HG03439 (cell line): ENCODE measurements around the gene ACSBG1.

ENCODE experiments used
- ATAC-seq: cut with Tn5 transposase; IDR thresholded peaks from one replicate; pipeline ENCODE4 v1.9.1; 2021; ENCODE audit warnings: mild to moderate bottlenecking, moderate library complexity; ENCODE audit not compliant: unreplicated experiment

The ACSBG1 gene

GRCh38 chr15:78205337-78205736 lies 29.0 kb downstream of the ACSBG1 start:
- no peak for ATAC-seq

GRCh38 chr15:78204351-78205309 lies 29.7 kb downstream of the ACSBG1 start:
- ATAC-seq, result no peak

- ATAC-seq, result no peak
Measured at GRCh38 chr15:78203346-78204225, 30.8 kb downstream of the ACSBG1 start.

- no peak for ATAC-seq
Measured at GRCh38 chr15:78201281-78202190, 32.8 kb downstream of the ACSBG1 start.

- no peak for ATAC-seq
Measured at GRCh38 chr15:78200276-78200930, 34.0 kb downstream of the ACSBG1 start.

- no peak for ATAC-seq
Measured at GRCh38 chr15:78197632-78198031, 36.7 kb downstream of the ACSBG1 start.

GRCh38 chr15:78195735-78196201 lies 38.6 kb downstream of the ACSBG1 start:
- ATAC-seq, result no peak

- no peak for ATAC-seq
Measured at GRCh38 chr15:78194568-78194925, 39.8 kb downstream of the ACSBG1 start.

- no peak for ATAC-seq
Measured at GRCh38 chr15:78193731-78194567, 40.4 kb downstream of the ACSBG1 start.

- ATAC-seq, result no peak
Measured at GRCh38 chr15:78192826-78193594, 41.4 kb downstream of the ACSBG1 start.

GRCh38 chr15:78182821-78183220 lies 51.5 kb downstream of the ACSBG1 start:
- ATAC-seq, result no peak

- ATAC-seq, result no peak
Measured at GRCh38 chr15:78182336-78182700, 52.0 kb downstream of the ACSBG1 start.

- ATAC-seq, result no peak
Measured at GRCh38 chr15:78179906-78180305, 54.5 kb downstream of the ACSBG1 start.

GRCh38 chr15:78179286-78179840 lies 55.0 kb downstream of the ACSBG1 start:
- ATAC-seq, result no peak

GRCh38 chr15:78178064-78178463 lies 56.3 kb downstream of the ACSBG1 start:
- no peak for ATAC-seq

- ATAC-seq, result no peak
Measured at GRCh38 chr15:78177447-78177873, 56.9 kb downstream of the ACSBG1 start.

GRCh38 chr15:78175330-78175729 lies 59.0 kb downstream of the ACSBG1 start:
- no peak for ATAC-seq

GRCh38 chr15:78174401-78174800 lies 60.0 kb downstream of the ACSBG1 start:
- ATAC-seq, result no peak
